WTC11 (cell line): ENCODE data around the gene TFF3. TPM values are rescaled to one million over a fixed set of nuclear protein-coding genes. Genes with fewer than 3 reads are reported as not detected.

ENCODE experiments used
- ATAC-seq: fragments of 200-7000 bp; cut with Tn5 transposase; 2 replicates; pipeline ENCODE4 v1.10.0; 2021; ENCODE audit warnings: mild to moderate bottlenecking, moderate library complexity
- CTCF ChIA-PET: fragments of 300-600 bp; sonication (Branson Sonifier 250); formaldehyde crosslinking; loops from one replicate; lab custom pipeline; 2021; ENCODE audit warnings: antibody characterized with exemption; lab: Charles Lee
- POLR2A ChIA-PET: fragments of 350-600 bp; sonication (Branson Sonifier 250); formaldehyde crosslinking; loops from one replicate; lab custom pipeline; 2021; ENCODE audit warnings: antibody characterized with exemption; lab: Charles Lee
- DNase-seq: peaks from one replicate; pipeline ENCODE4 v3.0.0; 2021; ENCODE audit warnings: low spot score
- H3K27ac Mint-ChIP-seq: 2 replicates; pipeline ENCODE4 v1.8.0; 2021; ENCODE audit warnings: mixed read lengths
- H3K27me3 Mint-ChIP-seq: 2 replicates; pipeline ENCODE4 v1.8.0; 2021; ENCODE audit warnings: low read depth, mild to moderate bottlenecking, moderate library complexity, mixed read lengths
- H3K36me3 Mint-ChIP-seq: 2 replicates; pipeline ENCODE4 v1.8.0; 2021; ENCODE audit warnings: mixed read lengths
- H3K4me1 Mint-ChIP-seq: 2 replicates; pipeline ENCODE4 v1.8.0; 2022; ENCODE audit warnings: mixed read lengths
- H3K4me3 Mint-ChIP-seq: 2 replicates; pipeline ENCODE4 v1.8.0; 2021; ENCODE audit warnings: mild to moderate bottlenecking, moderate library complexity, mixed read lengths
- H3K9me3 Mint-ChIP-seq: 2 replicates; pipeline ENCODE4 v1.8.0; 2021; ENCODE audit warnings: mixed read lengths
- ATF1 ChIP-seq: sonication (generic); formaldehyde crosslinking; IDR thresholded peaks from 2 replicates; pipeline ENCODE4 v1.8.1; 2023; ENCODE audit warnings: mild to moderate bottlenecking, moderate library complexity, missing genetic modification reagents
- CREM ChIP-seq: sonication (generic); formaldehyde crosslinking; IDR thresholded peaks from 2 replicates; pipeline ENCODE4 v1.8.1; 2022; ENCODE audit warnings: mild to moderate bottlenecking, missing genetic modification reagents, moderate library complexity
- EMX1 ChIP-seq: fragments of 250-450 bp; sonication (Bioruptor Pico); IDR thresholded peaks from 2 replicates; pipeline ENCODE4 v1.8.0; 2021; ENCODE audit warnings: mild to moderate bottlenecking
- ESRRA ChIP-seq: sonication (generic); formaldehyde crosslinking; IDR thresholded peaks from 2 replicates; pipeline ENCODE4 v1.8.1; 2022; ENCODE audit warnings: mild to moderate bottlenecking, missing genetic modification reagents, borderline replicate concordance
- FOXK1 ChIP-seq: sonication (generic); formaldehyde crosslinking; IDR thresholded peaks from 2 replicates; pipeline ENCODE4 v1.8.0; 2022; ENCODE audit warnings: mild to moderate bottlenecking, moderate library complexity, missing genetic modification reagents
- HMGXB4 ChIP-seq: sonication (generic); formaldehyde crosslinking; IDR thresholded peaks from 2 replicates; pipeline ENCODE4 v1.8.1; 2023; ENCODE audit warnings: mild to moderate bottlenecking, moderate library complexity, missing genetic modification reagents
- MLX ChIP-seq: sonication (generic); formaldehyde crosslinking; IDR thresholded peaks from 2 replicates; pipeline ENCODE4 v1.8.1; 2023; ENCODE audit warnings: mild to moderate bottlenecking, missing genetic modification reagents, moderate library complexity
- NFE2L1 ChIP-seq: sonication (generic); formaldehyde crosslinking; IDR thresholded peaks from 2 replicates; pipeline ENCODE4 v1.8.1; 2023; ENCODE audit warnings: missing genetic modification reagents
- NR1H2 ChIP-seq: sonication (generic); formaldehyde crosslinking; IDR thresholded peaks from 2 replicates; pipeline ENCODE4 v1.9.0; 2021; ENCODE audit warnings: mild to moderate bottlenecking, moderate library complexity, missing genetic modification reagents
- SMAD3 ChIP-seq: sonication (generic); formaldehyde crosslinking; IDR thresholded peaks from 2 replicates; pipeline ENCODE4 v1.8.0; 2022; ENCODE audit warnings: missing genetic modification reagents, mild to moderate bottlenecking, borderline replicate concordance
- SMAD4 ChIP-seq: sonication (generic); formaldehyde crosslinking; IDR thresholded peaks from 2 replicates; pipeline ENCODE4 v1.8.0; 2022; ENCODE audit warnings: mild to moderate bottlenecking, missing genetic modification reagents
- SP1 ChIP-seq: sonication (generic); formaldehyde crosslinking; conservative IDR thresholded peaks from 2 replicates; pipeline ENCODE4 v1.8.1; 2022; ENCODE audit warnings: missing genetic modification reagents
- TEAD1 ChIP-seq: sonication (generic); formaldehyde crosslinking; IDR thresholded peaks from 2 replicates; pipeline ENCODE4 v1.8.0; 2022; ENCODE audit warnings: mild to moderate bottlenecking, missing genetic modification reagents
- ZBTB21 ChIP-seq: sonication (generic); formaldehyde crosslinking; IDR thresholded peaks from 2 replicates; pipeline ENCODE4 v1.8.1; 2023; ENCODE audit warnings: mild to moderate bottlenecking, missing genetic modification reagents, borderline replicate concordance
- ZBTB43 ChIP-seq: sonication (generic); formaldehyde crosslinking; IDR thresholded peaks from 2 replicates; pipeline ENCODE4 v1.8.1; 2023; ENCODE audit warnings: mild to moderate bottlenecking, missing genetic modification reagents
- ZNF219 ChIP-seq: sonication (generic); formaldehyde crosslinking; IDR thresholded peaks from 2 replicates; pipeline ENCODE4 v1.8.0; 2023; ENCODE audit warnings: missing genetic modification reagents, mild to moderate bottlenecking, borderline replicate concordance
- ZNF263 ChIP-seq: sonication (generic); formaldehyde crosslinking; IDR thresholded peaks from 2 replicates; pipeline ENCODE4 v1.8.1; 2022; ENCODE audit warnings: low read depth, mild to moderate bottlenecking, moderate library complexity, missing genetic modification reagents
- ZNF317 ChIP-seq: sonication (generic); formaldehyde crosslinking; IDR thresholded peaks from 2 replicates; pipeline ENCODE4 v1.8.1; 2023; ENCODE audit warnings: low read depth, mild to moderate bottlenecking, moderate library complexity, missing genetic modification reagents, borderline replicate concordance
- ZNF416 ChIP-seq: fragments of 250-450 bp; sonication (Bioruptor Pico); IDR thresholded peaks from 2 replicates; pipeline ENCODE4 v1.9.0; 2021; ENCODE audit warnings: mild to moderate bottlenecking, inconsistent platforms
- total RNA-seq: library from RNA; stranded (reverse); gene quantifications from 3 replicates; pipeline ENCODE4 v1.2.3, GENCODE V29; 2021
- TF ChIP-seq, protein P1 (sequence below): sonication (generic); formaldehyde crosslinking; IDR thresholded peaks from 2 replicates; pipeline ENCODE4 v1.8.0; 2023; ENCODE audit warnings: mild to moderate bottlenecking, missing genetic modification reagents
- TF ChIP-seq, protein P2 (sequence below): sonication (generic); formaldehyde crosslinking; conservative IDR thresholded peaks from 2 replicates; pipeline ENCODE4 v1.8.1; 2023; ENCODE audit warnings: mild to moderate bottlenecking, low read depth, missing genetic modification reagents, moderate library complexity
- TF ChIP-seq, protein P3 (sequence below): sonication (generic); formaldehyde crosslinking; IDR thresholded peaks from 2 replicates; pipeline ENCODE4 v1.8.1; 2022; ENCODE audit warnings: low read depth, mild to moderate bottlenecking, moderate library complexity, missing genetic modification reagents, borderline replicate concordance
- TF ChIP-seq, protein P4 (sequence below): sonication (generic); formaldehyde crosslinking; IDR thresholded peaks from 2 replicates; pipeline ENCODE4 v1.8.1; 2022; ENCODE audit warnings: mild to moderate bottlenecking, missing genetic modification reagents, moderate library complexity, borderline replicate concordance

TFF3 gene
- total RNA-seq, 1 experiment from 2014 or later = 4.2 TPM

- TF ChIP-seq, protein P1, sequence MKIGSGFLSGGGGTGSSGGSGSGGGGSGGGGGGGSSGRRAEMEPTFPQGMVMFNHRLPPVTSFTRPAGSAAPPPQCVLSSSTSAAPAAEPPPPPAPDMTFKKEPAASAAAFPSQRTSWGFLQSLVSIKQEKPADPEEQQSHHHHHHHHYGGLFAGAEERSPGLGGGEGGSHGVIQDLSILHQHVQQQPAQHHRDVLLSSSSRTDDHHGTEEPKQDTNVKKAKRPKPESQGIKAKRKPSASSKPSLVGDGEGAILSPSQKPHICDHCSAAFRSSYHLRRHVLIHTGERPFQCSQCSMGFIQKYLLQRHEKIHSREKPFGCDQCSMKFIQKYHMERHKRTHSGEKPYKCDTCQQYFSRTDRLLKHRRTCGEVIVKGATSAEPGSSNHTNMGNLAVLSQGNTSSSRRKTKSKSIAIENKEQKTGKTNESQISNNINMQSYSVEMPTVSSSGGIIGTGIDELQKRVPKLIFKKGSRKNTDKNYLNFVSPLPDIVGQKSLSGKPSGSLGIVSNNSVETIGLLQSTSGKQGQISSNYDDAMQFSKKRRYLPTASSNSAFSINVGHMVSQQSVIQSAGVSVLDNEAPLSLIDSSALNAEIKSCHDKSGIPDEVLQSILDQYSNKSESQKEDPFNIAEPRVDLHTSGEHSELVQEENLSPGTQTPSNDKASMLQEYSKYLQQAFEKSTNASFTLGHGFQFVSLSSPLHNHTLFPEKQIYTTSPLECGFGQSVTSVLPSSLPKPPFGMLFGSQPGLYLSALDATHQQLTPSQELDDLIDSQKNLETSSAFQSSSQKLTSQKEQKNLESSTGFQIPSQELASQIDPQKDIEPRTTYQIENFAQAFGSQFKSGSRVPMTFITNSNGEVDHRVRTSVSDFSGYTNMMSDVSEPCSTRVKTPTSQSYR (CRISPR knock-in tag) = no peak
- TF ChIP-seq HMGXB4 (CRISPR knock-in tag) (no peak), ZNF416 (CRISPR knock-in tag) (no peak), SP1 (CRISPR knock-in tag) (no peak), NFE2L1 (no peak), NR1H2 (CRISPR knock-in tag) (no peak), ATF1 (CRISPR knock-in tag) (no peak), TEAD1 (CRISPR knock-in tag) (no peak)
- TF ChIP-seq, protein P2, sequence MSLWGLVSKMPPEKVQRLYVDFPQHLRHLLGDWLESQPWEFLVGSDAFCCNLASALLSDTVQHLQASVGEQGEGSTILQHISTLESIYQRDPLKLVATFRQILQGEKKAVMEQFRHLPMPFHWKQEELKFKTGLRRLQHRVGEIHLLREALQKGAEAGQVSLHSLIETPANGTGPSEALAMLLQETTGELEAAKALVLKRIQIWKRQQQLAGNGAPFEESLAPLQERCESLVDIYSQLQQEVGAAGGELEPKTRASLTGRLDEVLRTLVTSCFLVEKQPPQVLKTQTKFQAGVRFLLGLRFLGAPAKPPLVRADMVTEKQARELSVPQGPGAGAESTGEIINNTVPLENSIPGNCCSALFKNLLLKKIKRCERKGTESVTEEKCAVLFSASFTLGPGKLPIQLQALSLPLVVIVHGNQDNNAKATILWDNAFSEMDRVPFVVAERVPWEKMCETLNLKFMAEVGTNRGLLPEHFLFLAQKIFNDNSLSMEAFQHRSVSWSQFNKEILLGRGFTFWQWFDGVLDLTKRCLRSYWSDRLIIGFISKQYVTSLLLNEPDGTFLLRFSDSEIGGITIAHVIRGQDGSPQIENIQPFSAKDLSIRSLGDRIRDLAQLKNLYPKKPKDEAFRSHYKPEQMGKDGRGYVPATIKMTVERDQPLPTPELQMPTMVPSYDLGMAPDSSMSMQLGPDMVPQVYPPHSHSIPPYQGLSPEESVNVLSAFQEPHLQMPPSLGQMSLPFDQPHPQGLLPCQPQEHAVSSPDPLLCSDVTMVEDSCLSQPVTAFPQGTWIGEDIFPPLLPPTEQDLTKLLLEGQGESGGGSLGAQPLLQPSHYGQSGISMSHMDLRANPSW (CRISPR knock-in tag) = no peak
- TF ChIP-seq, protein P3, sequence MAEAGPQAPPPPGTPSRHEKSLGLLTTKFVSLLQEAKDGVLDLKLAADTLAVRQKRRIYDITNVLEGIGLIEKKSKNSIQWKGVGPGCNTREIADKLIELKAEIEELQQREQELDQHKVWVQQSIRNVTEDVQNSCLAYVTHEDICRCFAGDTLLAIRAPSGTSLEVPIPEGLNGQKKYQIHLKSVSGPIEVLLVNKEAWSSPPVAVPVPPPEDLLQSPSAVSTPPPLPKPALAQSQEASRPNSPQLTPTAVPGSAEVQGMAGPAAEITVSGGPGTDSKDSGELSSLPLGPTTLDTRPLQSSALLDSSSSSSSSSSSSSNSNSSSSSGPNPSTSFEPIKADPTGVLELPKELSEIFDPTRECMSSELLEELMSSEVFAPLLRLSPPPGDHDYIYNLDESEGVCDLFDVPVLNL = no peak
- TF ChIP-seq, protein P4, sequence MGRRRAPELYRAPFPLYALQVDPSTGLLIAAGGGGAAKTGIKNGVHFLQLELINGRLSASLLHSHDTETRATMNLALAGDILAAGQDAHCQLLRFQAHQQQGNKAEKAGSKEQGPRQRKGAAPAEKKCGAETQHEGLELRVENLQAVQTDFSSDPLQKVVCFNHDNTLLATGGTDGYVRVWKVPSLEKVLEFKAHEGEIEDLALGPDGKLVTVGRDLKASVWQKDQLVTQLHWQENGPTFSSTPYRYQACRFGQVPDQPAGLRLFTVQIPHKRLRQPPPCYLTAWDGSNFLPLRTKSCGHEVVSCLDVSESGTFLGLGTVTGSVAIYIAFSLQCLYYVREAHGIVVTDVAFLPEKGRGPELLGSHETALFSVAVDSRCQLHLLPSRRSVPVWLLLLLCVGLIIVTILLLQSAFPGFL = no peak
These were observed 6.9 kb downstream of the TFF3 start (continued) for GRCh38 chr21:42308161-42308913.

DNA sequence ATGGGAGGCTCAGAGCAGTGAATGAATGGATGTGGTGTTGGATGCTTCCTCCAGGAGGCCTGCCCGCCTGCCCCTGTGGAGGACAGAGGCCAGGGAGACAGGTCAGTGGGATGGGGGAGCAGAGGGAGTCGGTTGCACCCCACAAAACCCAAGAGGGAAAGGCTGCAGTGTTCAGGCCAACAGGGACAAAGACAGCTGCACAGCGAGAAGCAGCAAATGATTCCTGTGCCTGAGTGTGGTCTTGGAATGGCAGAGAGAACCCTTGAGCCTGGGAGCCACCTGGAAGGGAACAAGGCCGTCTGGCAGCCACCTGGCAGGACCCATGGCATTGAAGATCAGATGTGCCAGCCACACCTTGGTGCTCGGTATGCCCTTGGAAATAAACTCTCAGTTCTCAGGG, 8.1 kb downstream of the TFF3 start:
- ChIA-PET CTCF (no interaction called here), POLR2A (no interaction called here)
- DNase-seq (no peak), ATAC-seq (no peak)
- no peaks in the 10 kb centered on the region for H3K36me3 Mint-ChIP-seq
- no peak overlapping the region; the same call in 1 of the 2 replicates for H3K27ac Mint-ChIP-seq
- no peak overlapping the region for H3K4me3 Mint-ChIP-seq
- H3K27me3 Mint-ChIP-seq = peaks cover 6% of the 10 kb centered on the region
- H3K9me3 Mint-ChIP-seq = no peaks in the 10 kb centered on the region
- peaks cover 10% of the 10 kb centered on the region for H3K4me1 Mint-ChIP-seq
- no peak for TF ChIP-seq ZBTB43
- no peak for TF ChIP-seq ESRRA (CRISPR knock-in tag)
- TF ChIP-seq NR1H2 (CRISPR knock-in tag) = no peak
- TF ChIP-seq ZNF317 (CRISPR knock-in tag) = no peak
- no peak for TF ChIP-seq SMAD3 (CRISPR knock-in tag)
- TF ChIP-seq CREM (CRISPR knock-in tag) = no peak
- no peak for TF ChIP-seq ZNF263 (CRISPR knock-in tag)
- no peak for TF ChIP-seq EMX1
- TF ChIP-seq, protein P3 = no peak
- no peak for TF ChIP-seq ZNF416 (CRISPR knock-in tag)
- no peak for TF ChIP-seq NFE2L1
- TF ChIP-seq ZNF219 (CRISPR knock-in tag) = no peak
- TF ChIP-seq ATF1 (CRISPR knock-in tag) = no peak
- TF ChIP-seq SMAD4 (CRISPR knock-in tag) = no peak
- TF ChIP-seq ZBTB21 = no peak
- no peak for TF ChIP-seq MLX (CRISPR knock-in tag)
- TF ChIP-seq FOXK1 = no peak
